Stimulated activated naive CD4-positive, alpha-beta T cell (primary cell): ENCODE measurements around the gene MYMK.

Source experiments
- DNase-seq, 6 experiments: peaks; one replicate each; lab custom pipeline; 2025; lab: John Stamatoyannopoulos, UW

Gene MYMK

GRCh38 chr9:133518706-133519449, 5.9 kb downstream of the MYMK start:
- DNase-seq, result no peak

- DNase-seq, result no peak
Observed at GRCh38 chr9:133518200-133518599, 6.6 kb downstream of the MYMK start.

- DNase-seq, result no peak
Observed at GRCh38 chr9:133517711-133518110, 7.0 kb downstream of the MYMK start.

DNA sequence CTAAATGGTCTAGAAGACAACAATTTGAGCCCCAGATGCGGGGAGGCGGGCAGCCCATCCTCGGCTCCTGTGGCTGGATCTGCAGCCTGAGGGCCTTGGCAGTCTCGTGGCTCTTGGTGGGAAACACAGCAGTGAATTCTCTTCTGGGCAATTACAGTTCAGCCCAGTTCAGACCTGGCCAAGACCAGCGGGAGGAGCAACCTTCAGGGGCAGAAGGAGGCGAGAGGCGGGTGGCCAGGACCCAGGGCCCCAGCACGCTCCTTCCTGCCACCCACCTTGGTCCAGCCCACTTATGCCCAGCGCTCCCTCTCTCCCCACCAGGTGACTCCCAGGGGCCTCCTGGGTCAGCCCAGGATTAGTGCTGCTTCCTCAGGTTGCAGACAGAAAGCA, 7.8 kb downstream of the MYMK start:
- no peak for DNase-seq

DNA sequence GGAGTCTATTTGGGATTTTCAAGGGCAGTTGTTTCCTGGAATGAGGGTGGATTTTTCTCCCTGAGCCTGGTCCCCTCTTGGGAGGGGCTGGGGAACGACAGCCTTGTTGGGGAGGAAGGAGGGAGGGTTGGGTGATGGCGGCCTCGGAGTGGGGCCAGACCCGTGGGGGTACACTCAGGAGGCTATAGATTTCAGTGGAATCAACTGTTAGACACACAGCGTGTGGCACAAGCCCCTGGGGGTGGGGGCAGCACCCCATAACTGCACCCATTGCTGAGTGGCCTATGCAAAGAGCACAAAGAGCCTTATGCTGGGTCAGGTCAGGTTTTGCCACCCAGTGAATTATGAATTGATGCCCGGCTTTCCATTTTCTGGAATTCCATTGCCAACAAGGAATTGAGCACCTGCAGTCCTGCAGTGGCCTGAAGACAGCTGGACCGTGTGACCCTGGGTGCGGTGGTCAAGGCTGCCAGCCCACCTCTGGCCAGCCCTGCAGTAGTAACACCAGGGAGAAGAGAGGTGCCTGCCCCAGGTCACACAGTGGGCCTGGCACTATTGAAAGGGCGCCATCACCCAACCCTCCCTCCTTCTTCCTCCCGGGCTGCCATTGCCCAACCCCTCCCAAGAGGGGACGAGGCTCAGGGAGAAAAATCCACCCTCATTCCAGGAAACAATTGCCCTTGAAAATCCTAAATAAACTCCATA, 8.4 kb downstream of the MYMK start:
- DNase-seq, result no peak

GRCh38 chr9:133515615-133516255, 9.0 kb downstream of the MYMK start:
- DNase-seq, result no peak

- no peak for DNase-seq
Observed at GRCh38 chr9:133515240-133515610, 9.5 kb downstream of the MYMK start.

GRCh38 chr9:133514460-133515239, 10.1 kb downstream of the MYMK start:
- no peak for DNase-seq

GRCh38 chr9:133513214-133514100, 11.3 kb downstream of the MYMK start:
- no peak for DNase-seq

GRCh38 chr9:133512253-133513213, 12.2 kb downstream of the MYMK start:
- DNase-seq, result no peak

GRCh38 chr9:133511607-133512006, 13.2 kb downstream of the MYMK start:
- no peak for DNase-seq

DNA sequence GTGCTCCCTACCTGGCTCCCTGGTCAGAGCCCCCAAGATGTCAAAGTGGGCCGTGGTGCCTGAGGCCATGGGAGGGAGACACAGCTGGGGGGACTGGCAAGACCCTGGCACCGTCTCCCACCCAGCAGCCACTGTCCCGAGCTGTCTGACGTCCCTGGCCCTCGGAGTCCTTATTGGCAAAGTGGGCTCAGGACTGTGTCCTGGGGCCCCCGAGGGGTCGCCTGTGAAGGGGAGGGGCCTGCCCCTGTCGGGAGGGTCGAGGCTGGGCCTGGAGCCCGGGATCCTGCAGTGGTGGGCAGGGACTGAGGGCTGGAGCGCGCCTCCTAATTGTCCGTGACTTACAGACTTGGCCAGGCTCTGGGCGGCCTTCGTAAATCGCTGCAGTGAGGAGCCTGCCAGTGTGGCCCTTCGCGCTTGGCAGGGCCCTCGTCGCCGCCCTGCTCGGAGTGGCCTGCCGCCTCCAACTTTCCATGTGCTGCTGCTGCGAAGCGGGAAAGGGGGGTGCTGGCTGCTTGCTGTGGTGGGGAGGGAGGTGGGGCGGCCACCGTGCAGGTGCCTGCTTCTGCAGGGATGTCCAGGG, 13.7 kb downstream of the MYMK start:
- no peak for DNase-seq

GRCh38 chr9:133509179-133510083, 15.3 kb downstream of the MYMK start:
- DNase-seq, result peak in 4 of 6 experiments; percentile 28 to 76 (median 48)

GRCh38 chr9:133508046-133508445, 16.7 kb downstream of the MYMK start:
- DNase-seq, result no peak

DNA sequence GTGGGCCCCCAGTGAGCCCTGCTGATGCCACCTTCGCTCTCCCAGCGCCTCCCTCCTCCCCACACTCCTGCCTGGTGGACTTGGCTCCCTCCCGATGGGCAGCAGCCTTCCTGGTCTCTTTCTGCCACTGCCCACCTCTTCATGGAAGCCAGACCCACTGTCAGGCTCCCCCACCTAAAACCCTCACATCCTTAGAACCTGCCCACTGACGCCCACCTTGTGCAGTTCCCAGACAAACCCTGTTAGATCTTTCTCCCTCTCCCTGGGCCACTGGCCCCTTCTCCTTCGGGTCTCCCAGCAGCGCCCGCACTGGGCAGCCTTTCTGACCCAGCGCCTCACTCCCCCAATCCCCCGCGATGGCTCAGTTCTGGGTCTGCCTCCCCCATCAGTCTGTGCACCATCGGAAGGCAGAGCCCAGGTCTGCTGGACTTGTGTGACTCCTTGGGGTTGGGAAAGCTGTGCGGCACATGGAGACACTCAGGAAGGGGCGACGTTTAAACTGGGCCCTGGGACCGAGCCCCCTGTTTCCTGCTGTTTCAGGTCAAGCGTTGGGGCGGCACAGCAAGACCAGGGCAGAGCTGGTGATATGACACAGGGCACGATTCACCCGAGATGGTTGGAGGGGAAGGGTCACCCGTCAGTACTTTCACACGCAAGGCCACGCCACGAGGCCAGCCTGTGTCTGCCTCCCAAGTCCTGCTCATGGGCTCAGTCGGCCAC, 17.4 kb downstream of the MYMK start:
- no peak for DNase-seq

- no peak for DNase-seq
Observed at GRCh38 chr9:133506653-133507038, 18.1 kb downstream of the MYMK start.

DNA sequence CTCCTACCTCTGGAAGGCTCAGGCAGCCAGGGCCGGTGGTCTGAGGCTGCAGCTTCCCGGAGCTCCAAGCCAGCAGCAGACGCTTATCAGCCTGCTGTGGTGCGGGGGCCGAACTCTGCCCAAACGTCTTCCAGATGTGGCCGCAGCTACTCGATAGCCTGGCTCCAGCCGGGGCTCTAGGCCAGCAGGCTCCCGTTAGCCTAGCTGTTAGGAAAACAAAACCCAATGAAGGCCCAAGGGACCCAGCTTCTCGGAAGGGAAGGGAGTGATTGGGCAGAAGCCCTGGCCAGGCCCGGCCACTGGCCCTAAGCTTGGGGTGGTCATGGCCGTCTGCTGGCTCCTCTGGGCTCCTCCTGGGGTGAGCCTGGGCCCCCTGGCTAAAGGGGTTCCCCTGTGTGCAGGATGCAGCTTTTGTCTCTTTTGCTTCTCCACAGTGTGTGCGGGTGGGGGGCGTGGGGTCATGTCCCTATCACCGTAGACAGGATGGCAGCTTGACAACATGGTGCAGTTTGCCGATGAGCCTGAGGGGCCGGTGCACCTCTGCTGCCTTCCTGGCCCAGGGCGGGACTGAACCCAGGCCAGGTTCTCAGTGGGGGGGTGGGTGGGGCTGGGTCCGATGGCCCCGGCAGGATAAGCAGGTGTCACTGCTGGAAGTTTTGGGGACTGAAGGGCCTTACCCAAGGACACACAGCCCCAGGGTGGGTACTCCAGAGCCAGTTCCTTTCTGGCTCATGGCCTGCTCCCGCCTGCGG, 18.7 kb downstream of the MYMK start:
- no peak for DNase-seq
